ENCODE results near the gene TSPAN9.

DNA sequence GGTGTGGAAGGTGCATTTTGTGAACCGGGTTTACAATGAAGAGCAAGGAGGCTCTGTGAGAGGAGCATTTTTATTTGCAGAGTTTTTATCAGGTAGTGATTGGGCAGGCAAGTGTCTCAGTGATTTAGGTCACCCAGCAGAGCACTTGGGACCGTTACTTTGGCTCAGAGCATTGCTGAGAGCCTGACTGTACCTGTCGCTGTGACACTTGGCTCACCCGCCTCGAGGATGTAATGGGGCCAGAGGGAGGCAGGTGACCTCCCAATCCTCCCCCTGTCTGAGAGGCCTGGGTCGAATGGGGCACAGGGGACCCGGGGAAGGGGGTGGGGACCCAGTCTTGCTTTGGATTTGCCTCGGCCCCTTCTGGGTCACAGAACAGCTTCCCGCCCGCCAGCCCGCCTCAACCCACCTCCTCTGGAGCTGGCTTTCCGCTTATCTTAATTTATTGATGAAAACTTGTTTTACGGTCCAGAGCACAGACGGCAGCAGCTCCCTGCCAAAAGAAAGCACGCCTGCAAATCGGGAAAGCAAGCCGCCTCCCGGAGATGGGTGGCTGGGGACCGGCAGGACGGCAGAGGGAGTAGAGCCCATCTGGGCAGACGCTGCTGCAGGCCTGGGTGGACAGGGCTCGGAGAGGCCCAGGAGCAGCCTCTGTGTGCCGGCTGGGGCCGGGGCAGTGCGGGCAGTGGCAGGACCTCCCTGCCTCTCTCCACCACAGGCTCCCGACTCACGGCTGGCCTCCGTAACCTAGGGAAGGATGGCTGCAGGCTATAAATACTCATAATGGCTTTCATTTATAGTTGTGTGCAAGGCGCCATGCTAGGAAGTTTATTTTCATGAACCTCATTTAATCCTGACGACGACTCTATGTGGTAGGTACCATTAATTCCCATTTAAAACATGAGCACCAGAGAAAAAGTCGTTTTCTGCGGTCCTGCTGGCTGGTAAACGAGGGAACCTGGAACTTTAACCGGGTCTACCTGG is 187.1 kb downstream of the TSPAN9 start:
- TF ChIP-seq JUNB (IDR thresholded peaks at IDR 0.05; ENCODE audit: unreplicated experiment) = no peak
- TF ChIP-seq, protein P1, sequence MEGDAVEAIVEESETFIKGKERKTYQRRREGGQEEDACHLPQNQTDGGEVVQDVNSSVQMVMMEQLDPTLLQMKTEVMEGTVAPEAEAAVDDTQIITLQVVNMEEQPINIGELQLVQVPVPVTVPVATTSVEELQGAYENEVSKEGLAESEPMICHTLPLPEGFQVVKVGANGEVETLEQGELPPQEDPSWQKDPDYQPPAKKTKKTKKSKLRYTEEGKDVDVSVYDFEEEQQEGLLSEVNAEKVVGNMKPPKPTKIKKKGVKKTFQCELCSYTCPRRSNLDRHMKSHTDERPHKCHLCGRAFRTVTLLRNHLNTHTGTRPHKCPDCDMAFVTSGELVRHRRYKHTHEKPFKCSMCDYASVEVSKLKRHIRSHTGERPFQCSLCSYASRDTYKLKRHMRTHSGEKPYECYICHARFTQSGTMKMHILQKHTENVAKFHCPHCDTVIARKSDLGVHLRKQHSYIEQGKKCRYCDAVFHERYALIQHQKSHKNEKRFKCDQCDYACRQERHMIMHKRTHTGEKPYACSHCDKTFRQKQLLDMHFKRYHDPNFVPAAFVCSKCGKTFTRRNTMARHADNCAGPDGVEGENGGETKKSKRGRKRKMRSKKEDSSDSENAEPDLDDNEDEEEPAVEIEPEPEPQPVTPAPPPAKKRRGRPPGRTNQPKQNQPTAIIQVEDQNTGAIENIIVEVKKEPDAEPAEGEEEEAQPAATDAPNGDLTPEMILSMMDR (conservative IDR thresholded peaks at IDR 0.05; ENCODE audit: low read depth in 2 of 2) = no peak
- TF ChIP-seq, protein P2, sequence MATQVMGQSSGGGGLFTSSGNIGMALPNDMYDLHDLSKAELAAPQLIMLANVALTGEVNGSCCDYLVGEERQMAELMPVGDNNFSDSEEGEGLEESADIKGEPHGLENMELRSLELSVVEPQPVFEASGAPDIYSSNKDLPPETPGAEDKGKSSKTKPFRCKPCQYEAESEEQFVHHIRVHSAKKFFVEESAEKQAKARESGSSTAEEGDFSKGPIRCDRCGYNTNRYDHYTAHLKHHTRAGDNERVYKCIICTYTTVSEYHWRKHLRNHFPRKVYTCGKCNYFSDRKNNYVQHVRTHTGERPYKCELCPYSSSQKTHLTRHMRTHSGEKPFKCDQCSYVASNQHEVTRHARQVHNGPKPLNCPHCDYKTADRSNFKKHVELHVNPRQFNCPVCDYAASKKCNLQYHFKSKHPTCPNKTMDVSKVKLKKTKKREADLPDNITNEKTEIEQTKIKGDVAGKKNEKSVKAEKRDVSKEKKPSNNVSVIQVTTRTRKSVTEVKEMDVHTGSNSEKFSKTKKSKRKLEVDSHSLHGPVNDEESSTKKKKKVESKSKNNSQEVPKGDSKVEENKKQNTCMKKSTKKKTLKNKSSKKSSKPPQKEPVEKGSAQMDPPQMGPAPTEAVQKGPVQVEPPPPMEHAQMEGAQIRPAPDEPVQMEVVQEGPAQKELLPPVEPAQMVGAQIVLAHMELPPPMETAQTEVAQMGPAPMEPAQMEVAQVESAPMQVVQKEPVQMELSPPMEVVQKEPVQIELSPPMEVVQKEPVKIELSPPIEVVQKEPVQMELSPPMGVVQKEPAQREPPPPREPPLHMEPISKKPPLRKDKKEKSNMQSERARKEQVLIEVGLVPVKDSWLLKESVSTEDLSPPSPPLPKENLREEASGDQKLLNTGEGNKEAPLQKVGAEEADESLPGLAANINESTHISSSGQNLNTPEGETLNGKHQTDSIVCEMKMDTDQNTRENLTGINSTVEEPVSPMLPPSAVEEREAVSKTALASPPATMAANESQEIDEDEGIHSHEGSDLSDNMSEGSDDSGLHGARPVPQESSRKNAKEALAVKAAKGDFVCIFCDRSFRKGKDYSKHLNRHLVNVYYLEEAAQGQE (IDR thresholded peaks at IDR 0.05; ENCODE audit: unreplicated experiment) = no peak
